ENCODE results near the gene VWF.

Gene VWF

DNA sequence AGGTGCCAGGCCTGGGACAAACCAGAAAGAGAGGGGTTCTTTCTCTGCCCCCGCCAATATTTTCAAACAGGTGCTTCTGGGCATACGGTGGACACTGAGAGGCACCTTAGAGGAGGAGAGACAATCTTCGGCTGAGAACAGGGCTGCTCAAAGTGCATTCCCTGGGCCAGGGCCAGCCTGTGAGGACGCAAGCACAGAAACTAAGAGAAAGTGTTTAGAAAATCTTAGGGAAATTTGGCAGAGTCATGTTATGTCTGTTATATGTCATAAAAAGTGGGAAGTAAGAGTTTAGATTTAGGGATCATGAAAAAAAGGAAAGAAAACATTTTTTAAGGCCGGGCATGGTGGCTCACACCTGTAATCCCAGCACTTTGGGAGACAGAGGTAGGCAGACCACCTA is 83.7 kb downstream of the VWF start:
- no peak overlapping the region for H3K4me3 ChIP-seq (replicated peaks in 1 of 2; ENCODE audit: low read depth in 2 of 2, low read length in 2 of 2)
- TF ChIP-seq, protein P1, sequence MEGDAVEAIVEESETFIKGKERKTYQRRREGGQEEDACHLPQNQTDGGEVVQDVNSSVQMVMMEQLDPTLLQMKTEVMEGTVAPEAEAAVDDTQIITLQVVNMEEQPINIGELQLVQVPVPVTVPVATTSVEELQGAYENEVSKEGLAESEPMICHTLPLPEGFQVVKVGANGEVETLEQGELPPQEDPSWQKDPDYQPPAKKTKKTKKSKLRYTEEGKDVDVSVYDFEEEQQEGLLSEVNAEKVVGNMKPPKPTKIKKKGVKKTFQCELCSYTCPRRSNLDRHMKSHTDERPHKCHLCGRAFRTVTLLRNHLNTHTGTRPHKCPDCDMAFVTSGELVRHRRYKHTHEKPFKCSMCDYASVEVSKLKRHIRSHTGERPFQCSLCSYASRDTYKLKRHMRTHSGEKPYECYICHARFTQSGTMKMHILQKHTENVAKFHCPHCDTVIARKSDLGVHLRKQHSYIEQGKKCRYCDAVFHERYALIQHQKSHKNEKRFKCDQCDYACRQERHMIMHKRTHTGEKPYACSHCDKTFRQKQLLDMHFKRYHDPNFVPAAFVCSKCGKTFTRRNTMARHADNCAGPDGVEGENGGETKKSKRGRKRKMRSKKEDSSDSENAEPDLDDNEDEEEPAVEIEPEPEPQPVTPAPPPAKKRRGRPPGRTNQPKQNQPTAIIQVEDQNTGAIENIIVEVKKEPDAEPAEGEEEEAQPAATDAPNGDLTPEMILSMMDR (IDR thresholded peaks at IDR 0.05; ENCODE audit: low read depth, low read length) = no peak
- DNase-seq (ENCODE audit: low read depth in 2 of 2) = no peak

DNA sequence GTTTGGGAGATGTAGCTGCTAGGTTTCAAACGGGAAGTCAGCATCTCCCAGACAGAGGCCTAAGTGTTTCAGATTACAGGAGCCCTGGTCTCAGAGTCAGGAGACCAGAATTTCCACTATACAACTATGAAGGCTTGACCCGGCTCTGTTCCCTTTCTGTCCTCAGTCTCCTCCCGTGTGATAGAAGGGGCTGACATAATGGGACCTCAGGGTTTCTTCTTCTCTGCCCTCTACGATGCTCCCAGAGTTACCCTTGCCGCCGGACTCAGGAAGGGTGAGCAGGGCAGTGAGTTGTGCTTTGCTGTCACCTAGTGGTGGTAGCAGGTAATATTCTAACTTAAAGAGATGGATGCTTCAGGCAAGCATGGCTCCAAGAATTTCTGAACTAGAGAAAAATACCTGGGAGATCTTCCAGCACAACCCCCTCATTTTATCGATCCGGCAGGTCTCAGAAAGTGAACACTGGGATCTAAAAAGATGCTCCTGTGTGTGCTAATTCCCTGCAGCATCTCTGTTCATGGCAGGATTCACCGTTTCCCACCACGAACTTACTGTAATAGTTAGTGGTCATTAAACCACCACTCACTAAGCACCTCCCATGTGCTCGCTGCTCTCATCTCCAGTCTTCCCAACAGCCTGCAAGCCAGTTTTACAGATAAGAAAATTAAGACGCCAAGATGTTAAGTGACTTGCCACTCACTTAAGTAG is 84.4 kb downstream of the VWF start:
- H3K4me3 ChIP-seq (replicated peaks in 1 of 2; ENCODE audit: low read depth in 2 of 2, low read length in 2 of 2) = no peak overlapping the region
- TF ChIP-seq, protein P1 (IDR thresholded peaks at IDR 0.05; ENCODE audit: low read depth, low read length) = peak; percentile 91
- peak; percentile 82 for DNase-seq (ENCODE audit: low read depth in 2 of 2)

DNA sequence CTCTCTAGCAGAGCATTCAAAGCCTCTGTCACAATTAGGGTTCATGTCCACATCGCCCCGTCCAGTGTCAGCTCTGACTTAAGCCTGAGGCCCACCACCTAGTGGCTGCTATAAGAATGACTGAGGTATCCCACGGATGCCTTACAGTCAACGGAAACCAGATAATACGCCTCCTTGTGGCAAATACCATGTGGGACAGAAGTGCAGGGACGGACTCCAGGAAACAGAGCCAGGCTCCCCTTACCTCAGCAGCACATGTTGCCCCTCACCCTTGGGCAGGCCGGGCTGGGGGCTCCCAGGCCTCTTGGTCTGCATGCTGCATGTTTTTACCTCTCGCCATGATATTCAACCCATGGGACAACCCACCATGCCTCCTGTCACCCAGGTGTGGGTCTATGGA is 86.3 kb downstream of the VWF start:
- H3K4me3 ChIP-seq (replicated peaks in 1 of 2; ENCODE audit: low read depth in 2 of 2, low read length in 2 of 2) = no peak overlapping the region
- DNase-seq (ENCODE audit: low read depth in 2 of 2) = peak; percentile 81 to 91
- TF ChIP-seq, protein P1 (IDR thresholded peaks at IDR 0.05; ENCODE audit: low read depth, low read length) = peak; percentile 87

DNA sequence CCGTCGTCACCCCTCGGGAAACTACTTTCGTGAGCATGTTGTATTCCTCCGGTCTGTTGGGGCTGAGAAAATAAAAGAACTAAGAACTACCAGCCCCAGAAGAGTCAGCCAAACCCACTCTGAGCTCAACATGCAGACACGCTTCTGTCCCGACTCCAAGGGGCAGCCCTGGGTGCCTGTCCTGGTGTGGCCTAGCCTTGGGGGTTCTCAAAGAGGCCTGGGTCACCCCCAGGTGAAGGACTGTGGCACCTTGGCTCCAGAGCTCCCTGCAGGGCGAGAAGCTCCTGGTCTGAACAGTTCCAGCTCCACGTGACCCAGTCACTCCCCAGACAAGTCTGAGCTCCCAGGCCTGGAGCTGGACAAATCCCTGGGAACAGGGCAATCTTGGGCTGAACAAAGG is 87.0 kb downstream of the VWF start:
- DNase-seq (ENCODE audit: low read depth in 2 of 2) = no peak
- H3K4me3 ChIP-seq (replicated peaks in 1 of 2; ENCODE audit: low read depth in 2 of 2, low read length in 2 of 2) = no peak overlapping the region
- TF ChIP-seq, protein P1 (IDR thresholded peaks at IDR 0.05; ENCODE audit: low read depth, low read length) = no peak

DNA sequence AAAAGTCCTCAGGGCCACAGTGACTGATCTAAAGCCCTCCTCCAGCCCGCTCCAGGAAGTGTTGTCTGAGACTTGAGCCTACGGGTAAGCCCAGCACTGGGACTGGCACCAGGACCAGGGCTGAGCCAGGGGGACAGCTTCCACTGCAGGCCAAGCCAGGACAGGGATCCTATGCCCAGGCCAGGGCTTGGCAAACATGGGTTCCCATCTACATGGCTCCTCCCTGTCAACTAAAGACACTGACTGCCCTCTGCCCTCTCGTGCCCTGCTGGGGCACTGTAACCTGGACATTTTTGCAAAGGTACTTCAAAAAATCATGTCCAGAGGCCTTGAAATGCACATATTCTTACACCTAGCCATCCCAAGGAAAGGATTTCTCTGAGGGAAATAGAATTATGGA is 88.0 kb downstream of the VWF start:
- DNase-seq (ENCODE audit: low read depth in 2 of 2) = no peak
- no peak overlapping the region for H3K4me3 ChIP-seq (replicated peaks in 1 of 2; ENCODE audit: low read depth in 2 of 2, low read length in 2 of 2)
- TF ChIP-seq, protein P1 (IDR thresholded peaks at IDR 0.05; ENCODE audit: low read depth, low read length) = no peak

DNA sequence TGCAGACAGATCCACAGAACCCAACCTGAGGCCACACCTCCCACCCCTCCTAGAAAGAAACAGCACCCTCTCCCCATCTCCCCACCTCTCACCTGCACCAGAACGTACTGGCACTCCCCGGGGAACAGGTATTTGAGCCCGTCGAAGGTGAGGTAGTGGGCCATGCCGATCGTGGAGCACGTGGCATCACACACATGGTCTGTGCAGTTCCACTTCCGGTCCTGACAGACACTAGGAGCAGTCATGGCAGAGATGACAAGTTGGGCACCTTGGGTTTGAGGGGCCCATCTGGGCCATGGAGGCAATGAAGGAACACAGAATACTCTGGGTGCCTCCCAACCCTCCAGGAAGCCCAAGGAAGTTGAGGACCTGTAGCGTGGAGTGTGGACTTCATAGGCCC is 89.9 kb downstream of the VWF start:
- TF ChIP-seq, protein P1 (IDR thresholded peaks at IDR 0.05; ENCODE audit: low read depth, low read length) = no peak
- DNase-seq (ENCODE audit: low read depth in 2 of 2) = no peak
- H3K4me3 ChIP-seq (replicated peaks in 1 of 2; ENCODE audit: low read depth in 2 of 2, low read length in 2 of 2) = no peak overlapping the region

DNA sequence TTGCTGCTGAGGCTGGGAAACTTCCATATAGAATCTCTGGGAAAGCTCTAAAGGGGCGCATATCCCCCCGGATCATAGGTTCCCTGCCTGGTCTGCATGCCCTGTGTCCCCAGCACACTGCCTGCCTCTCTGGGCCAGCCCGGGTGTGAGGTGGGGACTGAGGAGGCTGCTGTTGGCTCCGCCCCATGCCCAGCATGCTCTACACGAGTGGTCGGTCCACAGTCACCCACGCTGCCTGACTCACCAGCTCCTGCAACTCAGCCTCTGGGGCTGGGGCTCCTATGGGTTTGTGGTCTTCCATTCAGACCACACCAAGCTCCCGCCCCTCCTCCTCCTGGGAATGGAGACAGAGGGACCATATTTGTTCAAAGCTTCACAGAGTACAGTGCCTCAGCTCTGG is 90.9 kb downstream of the VWF start:
- TF ChIP-seq, protein P1 (IDR thresholded peaks at IDR 0.05; ENCODE audit: low read depth, low read length) = no peak
- H3K4me3 ChIP-seq (replicated peaks in 1 of 2; ENCODE audit: low read depth in 2 of 2, low read length in 2 of 2) = no peak overlapping the region
- DNase-seq (ENCODE audit: low read depth in 2 of 2) = no peak
